ENCODE measurements around the gene HOXB6.

The HOXB6 gene

DNA sequence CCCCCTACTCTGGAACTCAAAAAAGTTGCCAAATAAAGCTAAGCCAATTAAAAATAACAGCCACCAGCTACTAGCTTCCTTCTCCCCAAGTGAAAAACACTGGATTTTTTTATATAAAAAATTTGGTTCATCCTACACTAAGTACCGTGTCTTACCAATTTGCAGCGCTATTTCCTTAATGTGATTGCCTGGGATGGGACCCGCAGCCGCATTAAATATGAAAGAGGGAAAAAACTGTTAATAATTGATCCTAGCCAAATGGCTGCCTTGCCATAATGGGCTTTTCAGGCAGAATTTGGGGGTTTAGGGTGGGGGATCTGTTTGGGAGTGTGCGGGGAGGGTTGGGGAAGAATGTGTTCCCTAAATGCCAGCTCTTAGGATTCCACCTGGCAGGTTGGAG lies 19.3 kb upstream of the HOXB6 start:
- no peak for DNase-seq (ENCODE audit: low read depth in 1 of 2, low spot score in 1 of 2)

DNA sequence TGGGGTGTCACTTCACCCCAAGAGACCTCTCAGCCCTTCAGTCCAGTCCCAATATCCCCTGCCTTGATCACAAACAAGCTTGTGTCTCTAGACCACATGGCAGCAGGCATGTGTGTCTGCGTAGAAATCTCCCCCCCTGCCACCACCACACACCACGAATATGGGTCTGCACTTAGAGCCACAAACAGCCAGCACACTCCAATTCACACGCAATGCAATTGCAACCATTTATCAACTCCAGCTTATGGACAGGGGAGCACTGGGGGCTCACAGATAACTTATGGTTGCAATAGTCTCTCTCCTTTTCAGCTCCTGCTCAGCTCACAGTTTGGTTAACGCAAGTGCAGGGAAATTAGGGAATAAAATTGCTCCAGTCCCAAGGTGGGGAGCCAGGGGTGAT lies 18.8 kb upstream of the HOXB6 start:
- no peak for DNase-seq (ENCODE audit: low read depth in 1 of 2, low spot score in 1 of 2)

DNA sequence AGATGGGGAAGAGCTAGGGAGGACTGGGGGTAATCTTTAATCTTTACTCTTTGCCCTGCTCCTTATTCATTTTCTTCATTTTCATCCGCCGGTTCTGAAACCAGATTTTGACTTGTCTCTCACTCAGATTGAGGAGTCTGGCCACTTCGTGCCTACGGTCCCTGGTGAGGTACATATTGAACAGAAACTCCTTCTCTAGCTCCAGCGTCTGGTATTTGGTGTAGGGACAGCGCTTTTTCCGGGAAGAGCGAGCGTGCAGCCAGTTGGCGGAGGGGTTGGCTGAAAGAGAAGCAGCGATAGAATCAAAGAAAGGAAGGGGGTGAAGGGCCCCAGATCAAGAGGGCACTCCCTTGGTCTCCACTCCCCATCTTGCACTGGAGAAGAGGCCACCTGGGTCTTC lies 18.1 kb upstream of the HOXB6 start:
- DNase-seq (ENCODE audit: low read depth in 1 of 2, low spot score in 1 of 2), result no peak

DNA sequence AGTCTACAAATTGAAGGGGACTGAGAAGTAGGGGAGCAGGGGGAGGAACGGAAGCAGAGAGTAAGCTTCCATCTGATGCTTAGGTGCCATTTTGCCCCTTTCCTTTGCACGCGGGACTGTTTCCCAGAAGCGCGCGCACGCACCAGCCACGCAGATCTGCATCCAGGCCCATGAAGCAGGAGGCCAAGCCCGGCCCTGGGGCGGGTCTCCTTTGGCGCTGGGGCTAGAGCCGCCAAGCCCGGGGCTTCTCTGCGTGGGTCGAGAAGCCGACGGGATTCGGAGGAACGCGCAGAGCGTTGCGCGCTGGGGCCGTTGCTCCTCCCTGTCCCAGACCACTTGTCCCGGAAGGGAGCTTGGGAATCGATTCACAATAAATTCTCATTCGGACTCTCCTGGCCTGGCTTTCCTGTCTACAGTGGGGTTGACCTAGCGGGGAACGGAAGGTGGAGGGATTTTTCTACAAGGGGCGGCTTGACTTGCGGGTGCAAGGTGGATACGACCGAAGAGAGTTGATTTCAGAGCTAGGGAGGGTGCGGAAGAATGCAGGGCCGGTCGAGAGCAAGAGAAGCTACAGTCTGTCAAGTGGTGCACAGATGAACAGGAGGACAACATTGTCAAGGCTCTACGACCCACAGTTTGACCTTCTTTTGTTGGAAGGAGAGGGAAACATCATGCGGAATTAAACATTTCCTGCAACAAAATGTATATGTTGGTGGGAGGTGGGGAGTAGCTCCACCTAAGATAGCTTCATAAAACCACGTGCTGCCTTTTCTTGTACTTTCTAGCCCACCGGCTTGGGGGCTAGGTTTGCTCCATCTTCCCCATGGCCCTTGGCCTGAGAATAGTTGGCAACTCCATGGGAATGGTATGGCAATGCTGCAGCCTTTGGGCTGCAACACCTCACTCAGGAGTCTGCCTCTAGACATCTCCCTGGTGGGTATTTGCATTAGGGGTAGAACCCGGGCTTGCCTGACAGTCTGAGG lies 16.9 kb upstream of the HOXB6 start:
- DNase-seq (ENCODE audit: low read depth in 1 of 2, low spot score in 1 of 2), result no peak

DNA sequence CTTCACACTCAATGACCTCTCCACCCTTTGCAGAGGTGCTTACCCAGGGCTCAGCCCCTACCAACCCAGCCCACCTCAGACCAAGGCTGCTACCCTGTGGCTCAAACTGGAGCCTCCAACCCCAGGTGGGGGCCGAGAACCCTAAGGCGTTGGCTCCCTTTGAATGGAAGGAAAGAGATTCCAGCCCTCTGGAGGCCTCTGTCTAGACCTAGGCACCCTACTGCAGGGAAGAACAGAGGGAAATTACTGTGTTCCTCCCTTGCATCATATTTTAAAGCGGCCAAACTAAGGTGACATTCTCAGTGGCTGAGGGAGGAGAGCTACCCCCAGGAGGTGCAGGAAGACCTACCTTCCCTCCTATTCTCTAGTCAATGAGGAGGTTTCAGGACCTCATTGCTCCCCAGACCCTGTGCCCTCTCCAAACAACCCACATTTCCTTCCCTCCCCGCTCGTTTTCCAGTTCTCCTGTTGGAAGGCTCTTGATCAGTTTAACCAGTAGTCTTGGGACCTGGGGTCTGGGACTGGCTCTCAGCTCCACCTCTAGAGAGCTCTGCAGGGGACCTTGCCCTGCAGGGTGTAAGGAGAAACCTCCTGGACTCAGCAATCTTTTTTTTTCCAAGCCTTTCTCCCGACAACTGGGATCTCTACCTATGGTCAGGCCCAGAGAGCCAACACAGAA lies 15.8 kb upstream of the HOXB6 start:
- no peak for DNase-seq (ENCODE audit: low read depth in 1 of 2, low spot score in 1 of 2)

DNA sequence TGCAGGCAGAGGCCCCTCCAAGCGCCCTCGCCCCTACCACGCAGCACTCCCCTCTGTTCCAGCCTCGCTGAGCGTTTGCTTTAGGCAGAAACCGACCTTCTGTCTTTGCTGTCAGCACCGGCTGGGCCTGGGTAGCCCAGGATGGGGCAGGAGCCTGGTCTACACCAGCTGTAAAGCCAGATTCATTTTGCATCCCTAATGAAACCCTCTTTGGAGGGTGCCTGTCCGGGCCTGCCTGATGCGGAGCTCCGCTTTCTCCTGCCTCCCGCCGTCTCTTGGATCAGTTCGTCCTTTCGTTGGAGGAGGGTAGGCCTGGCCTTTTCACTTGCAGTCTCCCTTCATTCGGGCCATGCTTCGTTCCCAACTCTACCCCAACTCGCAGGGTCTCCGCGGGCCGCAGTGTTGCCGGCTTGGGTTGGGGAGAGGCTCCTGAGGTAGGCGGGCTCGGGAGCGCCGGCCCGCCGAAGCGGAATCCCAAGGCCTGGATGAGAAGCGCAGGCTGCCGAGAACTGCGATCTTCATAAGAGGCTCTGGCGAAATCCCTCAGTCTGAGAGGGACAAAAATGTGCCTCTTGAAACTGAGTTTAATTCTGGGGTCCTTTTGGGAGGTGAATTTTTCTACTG lies 15.2 kb upstream of the HOXB6 start:
- DNase-seq (ENCODE audit: low read depth in 1 of 2, low spot score in 1 of 2), result no peak

DNA sequence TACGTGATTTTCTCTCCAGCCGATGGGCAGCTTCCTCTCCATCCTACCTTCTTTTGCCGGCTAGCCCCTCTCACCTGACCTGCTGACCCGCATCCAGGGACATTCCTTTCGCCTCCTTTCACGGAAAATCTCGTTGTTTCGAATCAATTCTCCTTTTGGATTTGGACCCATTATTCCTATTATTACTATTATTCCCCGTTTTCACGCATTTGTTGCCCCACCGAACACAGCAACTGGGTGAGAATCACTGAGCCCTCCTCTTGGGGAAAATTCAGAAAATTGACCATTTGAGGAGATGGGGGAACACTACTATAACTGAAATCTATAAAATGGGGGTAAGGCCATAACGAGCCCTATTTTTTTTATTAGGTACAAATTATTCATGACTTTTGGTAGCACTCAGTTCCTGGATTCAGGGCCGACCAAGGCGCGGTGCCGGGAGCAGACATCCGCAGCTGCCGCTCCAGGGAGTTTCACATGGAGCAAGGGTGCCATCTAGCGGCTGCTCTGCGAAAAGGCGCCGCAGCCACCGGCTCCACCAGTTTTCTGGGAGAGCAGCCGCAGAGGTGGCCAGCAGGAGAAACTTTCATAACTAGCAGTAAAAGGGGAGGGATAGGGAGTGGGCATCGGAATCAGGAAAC lies 13.6 kb upstream of the HOXB6 start:
- DNase-seq (ENCODE audit: low read depth in 1 of 2, low spot score in 1 of 2), result peak; percentile 71 to 76

DNA sequence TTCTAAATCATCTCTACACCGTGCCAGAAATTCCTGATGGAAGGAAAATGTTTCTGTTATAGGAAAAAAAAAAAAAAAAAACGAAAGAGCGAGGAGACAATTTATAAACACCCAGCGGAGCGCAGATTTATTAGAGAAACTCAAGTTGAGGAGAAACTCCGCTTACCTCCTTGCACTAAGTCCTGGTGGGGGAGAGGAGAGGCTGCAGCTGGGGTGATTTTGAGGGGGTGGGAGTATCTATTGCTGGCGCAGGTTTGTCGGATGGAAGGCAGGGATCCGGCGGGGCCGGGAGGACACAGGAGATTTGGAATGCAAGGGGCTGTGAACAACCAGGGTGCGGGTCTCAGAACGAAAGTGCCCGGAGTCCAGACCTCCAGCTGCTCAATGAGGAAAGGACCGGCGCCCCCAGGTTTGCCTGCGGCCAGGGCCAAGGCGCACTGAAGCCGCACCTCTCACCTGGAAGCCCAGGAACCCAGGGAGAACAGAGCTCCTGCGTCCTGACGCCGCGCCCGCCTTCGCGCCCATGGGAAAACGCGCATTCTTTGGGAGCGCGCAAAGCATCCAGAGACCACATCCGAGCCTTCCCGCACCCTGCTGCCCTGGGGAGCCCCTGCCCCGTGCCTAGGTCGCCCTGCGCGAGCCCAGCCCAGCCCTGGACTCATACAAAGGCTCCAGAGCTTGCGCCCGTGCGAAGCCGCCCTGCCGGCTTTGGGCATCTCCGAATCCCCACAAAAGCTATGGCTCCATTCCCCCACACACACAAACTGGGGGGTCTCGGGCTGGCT lies 12.9 kb upstream of the HOXB6 start:
- no peak for DNase-seq (ENCODE audit: low read depth in 1 of 2, low spot score in 1 of 2)

DNA sequence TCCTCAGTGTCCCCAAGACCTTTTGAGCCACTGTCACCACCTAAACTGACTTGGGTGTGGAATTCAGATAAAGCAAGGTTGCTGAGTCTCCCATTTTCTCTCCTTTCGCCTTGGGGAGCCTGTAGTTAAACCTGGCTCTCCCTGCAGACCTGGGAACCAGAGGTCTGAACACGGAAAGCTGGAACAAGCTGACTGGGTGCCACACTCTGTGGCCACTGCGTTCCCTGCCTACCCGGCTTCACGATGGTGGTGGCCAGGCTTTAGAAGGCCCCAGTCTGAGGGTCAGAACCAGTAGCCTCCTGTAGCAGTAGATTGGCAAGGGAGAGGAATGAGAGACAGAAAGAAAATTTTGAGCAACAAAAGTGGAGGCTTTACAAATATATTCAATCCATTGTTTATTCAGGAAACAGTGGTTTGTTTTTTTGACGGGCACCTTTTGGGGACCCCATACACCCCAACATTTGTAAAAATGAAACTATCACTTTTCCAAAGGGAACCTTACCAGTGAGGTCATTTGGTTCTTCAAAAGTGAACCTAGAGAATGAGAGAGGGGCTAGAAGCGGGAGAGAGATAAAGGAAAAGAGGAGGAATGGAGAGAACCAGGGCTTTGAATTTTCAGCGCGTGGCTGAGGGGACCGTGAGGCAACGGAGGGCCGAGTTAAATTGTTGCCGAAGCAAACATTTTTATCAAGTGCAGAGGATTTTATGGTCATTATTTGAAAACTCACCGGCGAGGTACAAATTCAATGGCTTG lies 12.1 kb upstream of the HOXB6 start:
- no peak for DNase-seq (ENCODE audit: low read depth in 1 of 2, low spot score in 1 of 2)

DNA sequence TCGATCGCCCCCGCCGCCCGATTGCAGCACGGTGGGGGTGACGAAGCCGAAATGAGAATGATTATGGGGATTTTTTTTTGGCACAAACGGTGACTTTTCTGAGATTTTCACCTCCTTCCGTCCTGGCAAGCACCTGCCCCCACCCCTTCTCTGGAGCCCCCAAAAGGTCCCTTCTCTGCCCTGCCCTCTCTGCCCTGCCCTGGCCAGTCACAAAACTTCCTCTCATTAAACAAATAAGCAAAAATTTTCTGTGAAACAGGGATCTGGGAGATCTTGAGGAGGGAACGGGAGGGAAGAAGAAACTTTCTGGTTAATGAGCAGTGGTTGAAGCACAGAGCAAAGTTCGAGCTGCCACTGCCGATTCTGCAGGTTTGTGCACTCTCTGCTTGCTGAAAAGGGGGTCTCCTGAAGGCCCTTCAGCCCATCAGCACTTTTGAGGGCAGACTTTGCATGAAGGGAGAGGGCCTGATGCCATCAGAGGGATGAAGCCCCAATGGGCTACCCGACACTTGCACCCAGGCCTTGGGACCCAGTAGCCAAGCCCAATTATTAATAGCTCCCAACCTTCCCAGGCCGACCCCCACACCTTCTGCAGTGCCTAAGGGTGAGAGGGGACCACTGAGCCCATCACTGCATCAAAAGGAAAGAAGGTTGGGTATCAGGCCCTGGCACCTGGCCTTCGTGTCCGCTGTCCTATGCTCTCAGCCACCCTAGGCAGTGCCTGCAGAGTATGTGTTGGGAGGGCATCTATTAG lies 11.4 kb upstream of the HOXB6 start:
- DNase-seq (ENCODE audit: low read depth in 1 of 2, low spot score in 1 of 2), result no peak

DNA sequence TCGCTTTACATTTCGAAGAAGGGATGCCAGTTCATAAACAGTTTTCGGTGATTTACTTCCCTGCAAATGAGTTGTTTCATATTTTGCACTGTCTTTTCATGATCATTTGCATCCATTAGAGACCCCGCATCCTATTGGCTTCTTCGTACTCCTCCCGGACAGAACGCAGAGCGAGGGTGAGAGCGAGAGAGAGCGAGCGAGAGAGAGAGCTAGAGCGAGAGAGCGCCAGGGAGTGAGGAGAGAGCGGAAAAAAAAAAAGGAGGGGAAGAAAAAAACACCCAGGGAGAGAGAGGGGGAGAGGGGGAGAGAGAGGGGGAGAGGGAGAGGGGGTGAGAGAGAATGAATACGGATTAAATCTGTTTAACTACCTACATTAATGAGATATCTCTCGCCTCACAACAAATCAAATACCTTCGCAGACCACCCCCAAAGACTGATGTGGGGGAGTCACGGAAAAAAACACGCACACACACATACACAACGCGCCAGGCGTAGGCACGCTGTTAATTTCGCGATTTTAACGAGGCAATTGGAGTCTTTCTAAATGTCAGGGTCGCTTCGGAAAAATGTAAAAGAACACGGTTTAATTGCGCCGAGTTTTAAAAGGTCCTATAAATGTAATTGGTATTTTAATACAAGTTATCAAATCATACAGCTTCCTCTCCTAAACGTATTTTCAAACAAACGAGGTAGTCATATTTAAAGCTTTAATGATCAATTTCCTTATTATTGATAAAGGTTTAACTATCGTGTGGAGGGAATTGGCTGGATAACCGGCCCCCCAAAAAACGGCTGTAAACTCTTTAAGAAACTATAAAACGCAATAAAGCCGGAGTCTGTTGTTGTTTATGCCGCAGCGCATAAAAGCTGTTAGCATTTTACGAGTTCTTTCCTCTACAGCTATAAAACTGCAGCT lies 10.5 kb upstream of the HOXB6 start, which contains the start of gene HOXB8:
HOXB8 (minus strand) TSS at position 246 of the 916 bp plus-strand sequence. CDS start 588 bp downstream, outside the sequence.
- DNase-seq (ENCODE audit: low read depth in 1 of 2, low spot score in 1 of 2), result no peak

DNA sequence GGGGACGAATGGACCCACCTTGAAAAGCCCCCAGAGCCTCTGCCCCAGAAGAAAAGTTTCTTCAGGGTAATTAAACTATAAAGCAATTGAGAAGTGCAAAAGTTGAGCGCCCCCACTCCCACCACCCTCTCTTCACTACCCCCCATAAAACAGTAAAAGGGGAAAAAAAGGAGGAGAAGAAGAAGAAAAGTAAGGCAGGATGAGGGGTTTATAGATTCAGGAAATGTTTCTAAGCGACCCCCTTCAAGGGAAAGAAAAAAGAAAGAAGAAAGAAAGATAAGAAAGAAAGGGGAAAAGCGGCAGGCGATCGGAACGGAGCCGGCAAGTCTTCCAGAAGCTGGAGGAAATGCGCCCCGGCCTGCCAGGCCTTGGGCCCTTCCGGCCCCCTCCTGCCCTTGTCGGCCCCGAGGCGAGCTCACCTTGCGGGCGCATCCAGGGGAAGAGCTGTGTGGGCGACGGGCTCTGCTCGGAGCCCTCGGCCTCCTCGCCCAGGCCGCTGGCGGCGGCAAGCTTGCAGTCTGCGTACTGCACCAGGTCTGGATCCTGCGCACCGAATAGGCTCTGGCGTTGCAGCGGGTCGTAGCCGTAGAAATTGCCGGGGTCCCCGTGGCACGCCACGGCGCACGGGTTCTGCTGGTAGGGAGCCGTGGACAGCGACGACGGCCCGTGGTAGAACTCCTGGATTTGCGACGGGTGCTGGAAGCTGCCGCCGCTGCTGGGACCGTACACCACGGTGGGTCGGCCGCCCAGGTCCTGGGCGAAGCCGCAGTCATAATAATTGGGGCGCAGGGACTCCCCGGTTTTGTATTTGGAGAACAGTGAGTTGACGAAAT lies 9.3 kb upstream of the HOXB6 start:
- no peak for DNase-seq (ENCODE audit: low read depth in 1 of 2, low spot score in 1 of 2)

DNA sequence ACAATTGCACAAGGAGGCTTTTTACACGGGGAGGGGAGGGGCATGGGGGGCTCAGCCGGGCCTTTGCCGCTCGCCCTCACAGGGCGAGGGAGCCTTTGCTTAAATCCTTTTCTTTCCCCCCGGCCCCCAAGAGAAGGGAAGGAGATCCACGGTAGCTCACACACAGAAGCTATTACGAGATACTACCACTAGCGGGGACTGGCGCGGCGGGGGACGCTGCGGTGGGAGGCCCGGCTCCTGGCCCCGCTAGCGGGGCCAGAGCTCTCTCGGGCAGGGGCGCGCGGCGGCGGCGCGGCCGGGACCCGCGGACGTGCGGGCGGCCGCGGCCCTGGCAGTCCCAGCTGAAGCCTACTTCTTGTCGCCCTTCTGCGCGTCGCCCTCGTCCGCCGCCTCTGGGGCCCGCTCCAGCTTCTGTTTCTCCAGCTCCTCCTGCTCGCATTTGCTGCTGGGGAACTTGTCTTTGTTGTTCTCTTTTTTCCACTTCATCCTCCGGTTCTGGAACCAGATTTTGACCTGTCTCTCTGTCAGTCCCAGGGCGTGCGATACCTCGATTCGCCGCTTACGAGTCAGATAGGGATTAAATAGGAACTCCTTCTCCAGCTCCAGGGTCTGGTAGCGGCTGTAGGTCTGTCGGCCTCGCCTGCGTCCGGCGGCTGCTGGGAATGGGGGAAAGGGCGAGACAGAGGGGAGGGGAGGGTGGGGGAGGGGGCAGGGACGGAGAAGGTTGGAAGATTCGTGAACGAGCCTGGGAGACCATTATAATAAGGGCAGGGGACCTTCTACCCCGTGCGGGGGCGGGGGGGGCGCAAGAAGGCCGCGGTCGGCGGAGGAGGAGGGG lies 8.3 kb upstream of the HOXB6 start:
- no peak for DNase-seq (ENCODE audit: low read depth in 1 of 2, low spot score in 1 of 2)

DNA sequence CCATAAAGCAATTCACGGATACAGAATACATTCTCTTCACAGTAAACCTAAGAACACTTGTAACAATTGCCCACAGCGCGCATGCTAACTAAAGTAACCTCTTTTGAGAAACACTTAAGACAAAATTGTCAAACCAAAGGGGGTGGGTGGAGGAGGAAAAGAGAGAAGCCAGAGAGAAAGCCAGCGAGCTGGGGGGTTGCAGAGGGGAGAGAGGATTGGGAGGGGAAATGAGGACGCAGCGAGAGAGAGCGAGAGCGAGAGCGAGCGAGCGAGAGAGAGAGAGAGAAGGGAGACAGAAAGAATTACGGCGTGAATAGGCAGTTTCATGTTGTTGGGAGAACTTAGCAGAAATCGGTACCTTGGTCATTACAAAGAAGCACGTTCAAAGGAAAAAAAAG lies 7.7 kb upstream of the HOXB6 start:
- no peak for DNase-seq (ENCODE audit: low read depth in 1 of 2, low spot score in 1 of 2)

DNA sequence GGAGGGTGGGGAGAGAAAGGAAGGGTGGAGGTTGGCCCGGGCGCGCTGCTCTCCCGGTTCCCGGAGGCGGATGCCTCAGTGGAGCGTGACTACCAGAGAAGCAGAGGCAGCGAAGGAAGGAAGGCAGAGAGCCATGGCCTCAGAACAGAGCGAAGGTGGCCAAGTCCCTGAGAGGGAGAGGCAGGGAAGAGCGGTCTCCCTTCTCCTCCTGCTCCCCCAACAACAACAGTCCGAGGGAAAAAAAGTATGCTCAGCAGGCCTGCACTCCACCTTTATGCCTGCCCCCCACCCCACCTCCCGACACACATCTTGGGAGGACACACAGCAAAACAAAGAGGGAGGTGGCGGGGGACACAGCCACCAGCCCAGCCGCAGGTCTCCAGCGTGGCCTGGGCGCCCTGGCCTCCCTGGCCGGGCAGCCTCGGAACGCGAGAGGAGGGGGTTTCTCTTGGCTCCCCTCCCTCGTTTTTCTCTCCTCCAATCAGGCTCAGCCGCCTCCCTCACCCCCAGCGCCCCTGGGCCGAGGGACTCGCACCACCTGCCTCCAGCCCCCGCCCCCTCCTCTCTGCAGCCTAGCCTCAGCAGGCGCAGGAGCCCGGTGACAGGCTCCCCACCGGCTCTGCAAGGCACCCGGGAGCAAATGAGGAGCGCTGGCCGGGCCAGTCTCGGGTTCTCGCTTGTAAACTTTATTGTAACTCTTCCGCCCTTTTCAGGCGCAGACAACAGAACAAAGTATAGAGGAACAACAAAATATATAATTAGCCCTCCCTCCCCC lies 7.1 kb upstream of the HOXB6 start:
- DNase-seq (ENCODE audit: low read depth in 1 of 2, low spot score in 1 of 2), result no peak

DNA sequence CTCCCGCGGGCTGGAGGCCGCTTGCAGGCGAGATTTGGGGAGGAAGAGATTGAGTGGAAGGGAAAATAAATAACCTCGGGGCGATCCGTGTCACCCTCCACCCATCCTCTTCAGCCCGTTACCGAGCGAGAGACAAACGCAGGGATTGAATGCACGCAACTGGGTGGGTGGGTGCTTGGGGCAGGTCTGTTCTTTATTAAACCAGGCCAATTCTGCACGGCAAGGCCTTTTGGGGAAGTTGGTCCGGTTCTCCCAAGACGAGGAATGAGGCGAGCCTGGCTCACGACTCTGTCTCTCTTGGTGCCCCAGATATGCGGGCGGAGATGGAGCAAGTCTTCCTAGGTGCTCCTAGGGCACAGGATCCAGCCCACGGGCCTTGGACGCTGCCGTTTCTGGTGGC lies 6.4 kb upstream of the HOXB6 start:
- no peak for DNase-seq (ENCODE audit: low read depth in 1 of 2, low spot score in 1 of 2)
